SIG-M5 (cell line): ENCODE measurements around the gene POMC.
"Not testable (repeated sequence)": the region's sequence is repeated elsewhere in the genome, so short reads cannot be mapped to it uniquely, and the experiment has no call there.

ENCODE experiments used
- DNase-seq: peaks from one replicate; lab custom pipeline; 2025; lab: John Stamatoyannopoulos, UW

Gene POMC

DNA sequence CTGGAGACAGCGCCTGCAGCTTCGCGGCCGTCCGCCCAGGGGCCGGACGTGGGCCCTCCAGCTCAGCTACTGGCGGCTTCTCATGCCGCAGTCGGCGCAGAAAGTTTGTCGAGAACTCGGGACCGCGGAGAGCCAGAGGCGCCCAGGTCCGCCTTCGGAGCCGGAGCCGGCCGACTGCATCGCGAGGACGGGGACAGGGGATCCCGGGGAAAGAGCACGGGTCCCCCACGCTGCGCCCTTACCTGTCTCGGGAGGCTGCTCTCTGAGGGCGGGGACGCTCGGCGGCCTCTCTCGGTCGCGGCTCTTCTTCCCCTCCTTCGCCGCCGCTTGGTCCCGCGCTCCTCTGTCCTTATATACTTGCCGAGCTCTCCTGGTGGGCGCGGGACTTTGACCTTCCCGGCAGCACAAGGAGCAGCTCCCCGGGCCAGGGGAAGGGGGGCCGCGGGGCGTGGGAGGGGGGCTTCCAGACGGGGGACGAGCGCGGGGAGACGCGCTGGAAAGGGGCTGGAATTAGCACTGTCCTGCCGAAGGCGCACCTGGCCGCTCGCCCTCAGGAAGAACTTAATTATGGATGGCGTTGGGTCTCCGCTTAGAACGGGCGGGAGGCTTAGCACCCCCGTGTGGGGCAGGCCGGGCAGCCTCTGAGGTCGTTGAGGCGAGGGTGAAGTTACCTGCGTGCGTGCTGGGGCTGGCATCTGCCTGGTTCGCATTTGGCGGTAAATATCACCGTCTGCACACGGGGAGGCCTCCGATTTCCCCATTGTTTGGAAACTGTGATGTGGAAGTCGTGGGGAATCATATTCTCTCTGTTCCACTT, at the start of gene POMC:
TSS of gene POMC (minus strand) at position 325 of the 817 bp plus-strand sequence. CDS start 3,808 bp downstream, outside the sequence.
- no peak for DNase-seq

DNA sequence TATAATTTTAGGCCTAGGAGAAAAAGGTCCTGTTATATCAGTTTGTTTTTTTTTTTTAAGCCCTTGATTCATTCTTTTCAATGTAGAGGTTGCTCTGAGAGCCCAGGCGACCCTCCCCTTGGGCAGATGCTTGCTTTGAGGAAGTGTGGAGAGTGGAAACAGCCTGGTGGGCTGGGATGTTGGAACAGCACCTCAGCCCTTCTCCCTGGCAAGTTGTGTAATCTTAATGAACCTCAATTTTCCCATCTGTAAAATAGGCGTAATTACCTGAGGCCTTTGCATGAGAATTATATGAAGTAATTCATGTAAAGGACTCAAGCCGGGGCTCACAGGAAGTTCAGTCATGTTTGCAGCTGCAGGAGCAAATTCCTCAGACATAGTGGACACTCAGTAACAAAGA, 49.7 kb upstream of the POMC start:
- DNase-seq, result no peak

GRCh38 chr2:25215948-25216679, 47.7 kb upstream of the POMC start:
- no peak for DNase-seq

- no peak for DNase-seq
Observed at GRCh38 chr2:25215232-25215631, 46.9 kb upstream of the POMC start.

DNA sequence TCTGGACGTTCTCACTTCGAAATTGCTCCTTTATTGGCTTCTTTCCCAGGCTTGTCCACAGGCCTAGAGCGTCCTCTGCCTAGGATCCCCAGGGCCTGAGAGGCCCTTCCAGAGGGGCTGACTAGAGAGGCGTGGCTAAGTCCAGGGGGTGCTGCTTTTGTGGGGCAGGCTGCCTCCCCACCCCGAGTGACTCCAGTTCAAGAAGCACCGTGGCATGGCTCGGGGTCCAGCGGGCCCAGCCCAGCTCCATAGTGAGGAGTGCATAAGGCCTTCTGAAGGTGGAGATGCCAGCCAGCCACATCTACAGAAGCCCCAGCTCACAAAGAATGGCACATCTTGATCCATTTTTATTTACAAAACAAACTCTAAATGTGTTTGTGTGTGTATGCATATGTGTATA, 44.8 kb upstream of the POMC start:
- DNase-seq, result no peak

DNA sequence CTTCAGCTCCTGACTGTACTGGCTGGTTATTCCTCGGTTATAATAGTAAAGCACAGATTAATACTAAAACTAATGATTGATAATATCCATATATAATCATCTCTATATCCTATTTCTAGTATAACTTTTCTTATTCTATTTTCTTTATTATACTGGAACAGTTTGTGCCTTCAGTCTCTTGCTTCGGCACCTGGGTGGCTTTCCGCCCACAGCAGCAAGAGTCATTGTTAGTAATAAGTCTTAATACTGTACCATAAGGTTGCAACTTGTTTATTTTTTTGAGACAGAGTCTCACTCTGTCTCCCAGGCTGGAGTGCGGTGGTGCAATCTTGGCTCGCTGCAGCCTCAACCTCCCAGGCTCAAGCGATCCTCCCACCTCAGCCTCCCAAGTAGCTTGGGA, 42.5 kb upstream of the POMC start:
- DNase-seq, result not testable (repeated sequence)

GRCh38 chr2:25207078-25207545, 38.7 kb upstream of the POMC start:
- no peak for DNase-seq

DNA sequence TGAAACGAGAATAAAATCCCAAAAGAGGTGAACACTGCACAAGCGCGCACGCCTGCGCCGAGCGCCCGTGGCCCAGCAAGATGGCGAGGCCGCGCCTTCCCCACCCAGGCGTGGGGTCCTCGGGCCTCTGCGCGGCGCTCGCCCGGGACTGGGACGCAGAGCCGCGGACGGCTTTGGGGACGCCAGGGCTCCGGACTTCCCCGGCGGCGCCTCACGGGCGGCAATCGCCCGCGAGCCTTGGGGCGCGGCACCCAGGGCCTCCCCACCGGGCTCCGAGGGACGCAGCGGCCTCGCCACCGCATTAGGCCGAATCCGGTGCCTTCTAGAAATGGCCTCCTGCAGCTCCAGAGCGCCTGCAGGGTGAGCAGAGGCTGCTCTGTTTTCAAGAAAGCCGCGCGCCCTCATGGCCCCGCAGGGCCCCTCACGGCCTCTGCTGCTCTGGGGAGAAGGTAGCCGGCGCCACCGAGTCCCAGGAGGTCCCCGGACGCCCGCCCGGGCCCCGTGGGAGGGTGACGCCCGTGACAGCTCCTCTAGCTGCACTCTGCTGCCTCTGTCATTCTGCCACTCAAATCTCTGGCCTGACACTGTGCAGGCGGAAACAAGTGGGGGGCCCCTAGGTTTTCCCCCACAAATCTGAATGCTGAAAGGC, 35.9 kb upstream of the POMC start:
- no peak for DNase-seq

GRCh38 chr2:25202275-25202674, 33.9 kb upstream of the POMC start:
- DNase-seq, result no peak

DNA sequence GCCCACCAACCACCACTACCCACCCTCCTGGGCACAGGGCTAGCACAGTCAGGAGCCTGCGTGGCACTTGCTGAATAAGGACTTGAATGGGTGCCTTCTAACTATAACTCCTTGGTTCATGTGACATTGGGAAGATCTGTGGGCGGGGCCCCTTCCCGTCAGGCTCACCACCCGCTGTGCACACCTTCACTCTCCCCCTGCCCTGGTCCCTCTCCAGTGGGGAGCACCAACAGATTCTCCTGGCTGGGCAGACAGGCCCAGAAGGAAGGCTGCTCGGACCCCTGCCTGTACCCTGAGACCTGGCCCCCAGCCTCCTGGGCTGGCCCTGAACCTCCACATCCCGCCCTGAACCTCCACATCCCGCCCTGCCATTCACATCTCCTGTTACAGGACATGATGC, 33.4 kb upstream of the POMC start:
- DNase-seq, result no peak

- DNase-seq, result no peak
Observed at GRCh38 chr2:25201265-25201664, 32.9 kb upstream of the POMC start.

DNA sequence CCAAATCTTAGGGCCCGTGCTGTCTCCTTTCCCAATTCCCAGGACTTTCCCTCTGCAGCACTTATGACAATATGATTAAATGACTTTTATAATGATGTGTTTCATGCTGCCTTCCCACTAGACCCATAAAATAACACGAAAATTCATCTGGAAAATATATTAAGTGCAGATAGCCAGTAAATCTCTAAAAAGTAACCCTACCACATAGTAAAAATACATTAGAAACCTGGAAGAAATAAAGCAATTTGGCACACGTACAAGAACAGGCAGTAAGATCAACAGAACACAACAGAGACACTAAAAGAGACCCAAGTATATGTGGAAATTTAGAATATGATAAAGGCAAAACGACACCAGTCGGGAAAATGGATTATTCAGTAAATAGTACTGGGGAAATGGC, 30.2 kb upstream of the POMC start:
- DNase-seq, result no peak

DNA sequence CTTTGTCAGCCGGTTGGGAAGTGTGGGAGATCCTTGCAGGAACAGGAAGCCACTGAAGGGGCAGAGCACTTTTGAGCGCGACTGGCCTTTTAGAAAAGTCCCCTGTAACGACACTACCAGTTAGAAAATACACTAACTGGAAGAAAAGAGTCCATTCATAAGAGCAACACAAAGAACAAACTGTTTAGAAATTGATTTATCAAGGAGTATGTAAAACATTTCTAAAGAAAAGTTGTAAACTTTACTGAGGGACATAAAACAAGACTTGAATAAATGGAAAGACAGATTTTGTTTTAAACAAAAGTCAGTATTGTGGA, 29.8 kb upstream of the POMC start:
- no peak for DNase-seq

GRCh38 chr2:25197336-25198208, 29.2 kb upstream of the POMC start:
- no peak for DNase-seq

DNA sequence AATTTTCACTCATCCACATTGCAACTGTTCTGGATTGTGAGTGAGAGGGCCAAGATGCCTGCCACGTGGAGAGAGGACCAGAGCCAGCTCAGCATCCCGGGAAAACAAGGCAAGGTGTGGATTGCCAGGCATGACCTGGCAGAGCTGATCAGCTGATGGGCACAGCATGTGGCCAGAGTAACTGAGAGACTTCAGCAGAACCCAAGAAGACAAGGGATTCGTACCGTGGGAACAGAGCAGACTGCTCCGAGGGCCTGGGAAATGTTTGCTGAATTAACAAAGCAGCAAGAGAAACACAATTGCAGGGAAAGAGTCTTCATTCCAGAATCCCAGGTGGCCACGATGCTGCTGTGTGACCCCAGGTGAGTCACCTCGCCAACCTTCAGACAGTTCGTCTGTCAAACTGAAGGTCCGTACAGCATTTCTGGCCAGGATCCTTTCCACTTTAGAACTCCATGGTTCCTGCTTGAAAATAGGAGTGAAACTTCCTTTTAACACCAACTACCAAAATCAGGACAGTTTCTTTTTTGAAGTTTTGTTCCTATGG, 26.3 kb upstream of the POMC start:
- DNase-seq, result no peak

DNA sequence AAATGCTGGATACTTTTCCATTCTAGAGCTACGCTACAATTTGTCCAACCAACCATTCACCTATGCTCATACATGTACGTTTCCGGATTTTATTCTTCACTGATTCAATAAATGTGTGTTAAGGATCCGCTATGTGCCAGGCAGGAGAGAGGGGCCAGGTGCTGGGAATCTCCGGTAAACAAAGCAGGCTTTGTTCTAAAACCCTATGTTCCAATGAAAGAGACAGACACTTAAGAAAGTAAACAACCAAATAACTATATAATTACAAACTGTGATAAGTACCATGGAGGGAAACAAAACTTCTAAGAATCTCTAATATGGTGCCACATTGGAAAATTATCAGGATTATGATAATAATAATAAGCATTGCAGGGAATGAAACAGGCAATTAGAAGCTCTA, 22.2 kb upstream of the POMC start:
- DNase-seq, result no peak

DNA sequence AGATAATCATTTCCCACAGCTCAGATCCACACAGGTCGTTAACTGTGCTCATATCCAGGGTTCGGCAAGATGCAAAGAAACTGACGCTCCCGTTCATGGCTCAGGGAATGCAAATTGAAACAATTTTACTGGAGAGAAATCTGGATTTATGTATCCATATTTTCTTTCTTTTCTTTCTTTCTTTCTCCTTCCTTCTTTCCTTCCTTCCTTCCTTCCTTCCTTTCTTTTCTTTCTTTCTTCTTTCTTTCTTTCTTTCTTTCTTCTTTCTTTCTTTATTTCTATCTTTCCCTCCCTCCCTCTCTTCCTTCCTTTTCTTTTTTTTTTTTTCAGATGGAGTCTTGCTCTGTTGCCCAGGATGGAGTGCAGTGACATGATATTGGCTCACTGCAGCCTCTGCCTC, 20.0 kb upstream of the POMC start:
- DNase-seq, result no peak

DNA sequence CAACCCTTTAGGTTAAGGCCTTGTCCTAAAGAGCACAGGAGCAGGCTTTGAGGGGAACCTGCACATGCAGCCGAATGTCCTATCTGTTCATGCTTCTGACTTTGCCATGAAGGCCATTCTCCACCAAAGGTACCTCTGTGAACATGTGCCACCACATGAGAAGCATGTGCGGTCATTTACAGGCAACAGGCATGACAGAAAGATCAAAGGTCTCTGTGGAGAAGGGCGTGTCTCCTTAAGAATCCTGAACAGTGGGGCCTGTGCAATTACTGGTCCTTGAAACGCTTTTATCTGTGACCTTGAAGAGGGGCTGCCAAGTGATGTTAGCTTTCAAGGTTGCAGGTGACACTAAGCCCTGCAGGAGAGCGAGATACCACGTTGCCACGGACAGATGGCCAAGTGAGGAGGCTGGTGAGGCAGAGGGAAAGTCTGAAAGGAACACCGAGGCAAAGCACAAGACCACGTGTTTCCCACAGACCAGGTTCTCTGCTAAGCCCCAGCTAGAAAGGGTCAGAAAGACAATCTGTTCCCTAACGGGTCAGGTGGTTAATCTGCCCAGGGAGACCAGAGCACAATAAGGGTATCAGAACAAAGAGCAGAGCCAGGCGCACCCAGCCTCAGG, 19.5 kb upstream of the POMC start:
- no peak for DNase-seq

DNA sequence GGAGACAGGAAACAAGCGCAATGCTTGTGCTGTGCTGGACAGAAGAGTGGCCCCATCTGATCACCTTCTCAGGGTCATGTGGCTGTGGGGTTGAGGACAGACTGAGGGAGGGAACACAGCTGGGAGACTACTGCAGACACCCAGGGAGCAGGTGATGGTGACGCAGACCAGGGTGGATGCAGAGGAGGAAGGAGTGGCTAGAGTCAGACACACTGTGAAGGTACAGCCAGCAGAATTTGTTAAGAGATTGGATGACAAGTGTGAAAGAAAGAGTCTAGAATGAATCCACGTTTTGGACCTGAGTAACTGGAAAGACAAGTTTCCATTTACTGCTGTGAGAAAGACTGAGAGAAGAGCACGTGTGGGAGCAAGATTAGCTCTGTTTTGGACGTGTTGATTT, 15.9 kb upstream of the POMC start:
- no peak for DNase-seq

GRCh38 chr2:25178976-25179375, 10.6 kb upstream of the POMC start:
- DNase-seq, result no peak

GRCh38 chr2:25177211-25177611, 8.8 kb upstream of the POMC start:
- DNase-seq, result no peak
